K562 (cell line): ENCODE results near the gene C19orf67. TPM values are rescaled to one million over a fixed set of nuclear protein-coding genes. Genes with fewer than 3 reads are reported as not detected.

ENCODE experiments used
- MGA ChIP-seq: fragments of 450-650 bp; IDR thresholded peaks from 2 replicates; pipeline ENCODE4 v1.6.1; 2016; ENCODE audit warnings: mild to moderate bottlenecking, moderate library complexity
- NELFE ChIP-seq: IDR thresholded peaks from 2 replicates; pipeline ENCODE4 v1.6.1; 2011; ENCODE audit warnings: mild to moderate bottlenecking; ENCODE audit not compliant: insufficient read depth, insufficient read length
- REST ChIP-seq, 2 experiments: fragments of 450-650 bp; formaldehyde crosslinking in 1 of 2; IDR thresholded peaks; 2 replicates each; pipeline versions ENCODE4 v1.4.0 to v1.6.1; 2014 to 2020; ENCODE audit warnings: mild to moderate bottlenecking in 2 of 2, borderline replicate concordance in 1 of 2, low read depth in 1 of 2
- ZC3H4 ChIP-seq: sonication (generic); formaldehyde crosslinking; IDR thresholded peaks from 2 replicates; pipeline ENCODE4 v1.9.0; 2021; ENCODE audit warnings: missing genetic modification reagents, borderline replicate concordance
- polyA plus RNA-seq, 8 experiments: library from polyadenylated mRNA; depleted of rRNA in 4 of 8; stranded (reverse) in 5 of 8; unstranded in 3 of 8; fragments of >200 nt; fragmentation: Nextera tagmentation in 2 of 8; fragmentation: Illumina TruSeq in 1 of 8; extraction: Ambion mirVana in 2 of 8; extraction: Trizol in 1 of 8; gene quantifications; 2 replicates each; pipeline versions ENCODE4 v1.2.1 to v1.2.3, GENCODE V29; 2011 to 2014; ENCODE audit warnings: inconsistent platforms in 1 of 8, missing spikeins in 1 of 8
- total RNA-seq, 7 experiments: library from RNA; depleted of rRNA in 6 of 7; stranded (reverse); fragments of >200 nt in 6 of 7; fragmentation: Illumina TruSeq in 2 of 7; extraction: Trizol in 2 of 7; gene quantifications; 2 replicates each; pipeline versions ENCODE4 v1.2.1 to v1.2.3, GENCODE V29; 2011 to 2021; ENCODE audit warnings: low replicate concordance in 1 of 7

C19orf67 gene
- total and polyA plus RNA-seq, 9 of the 15 experiments (the other 6 are each of a cell fraction or from before 2014, with no cell fraction given), result 0.29 to 1.8 (median 0.51) TPM; not detected in 3

DNA sequence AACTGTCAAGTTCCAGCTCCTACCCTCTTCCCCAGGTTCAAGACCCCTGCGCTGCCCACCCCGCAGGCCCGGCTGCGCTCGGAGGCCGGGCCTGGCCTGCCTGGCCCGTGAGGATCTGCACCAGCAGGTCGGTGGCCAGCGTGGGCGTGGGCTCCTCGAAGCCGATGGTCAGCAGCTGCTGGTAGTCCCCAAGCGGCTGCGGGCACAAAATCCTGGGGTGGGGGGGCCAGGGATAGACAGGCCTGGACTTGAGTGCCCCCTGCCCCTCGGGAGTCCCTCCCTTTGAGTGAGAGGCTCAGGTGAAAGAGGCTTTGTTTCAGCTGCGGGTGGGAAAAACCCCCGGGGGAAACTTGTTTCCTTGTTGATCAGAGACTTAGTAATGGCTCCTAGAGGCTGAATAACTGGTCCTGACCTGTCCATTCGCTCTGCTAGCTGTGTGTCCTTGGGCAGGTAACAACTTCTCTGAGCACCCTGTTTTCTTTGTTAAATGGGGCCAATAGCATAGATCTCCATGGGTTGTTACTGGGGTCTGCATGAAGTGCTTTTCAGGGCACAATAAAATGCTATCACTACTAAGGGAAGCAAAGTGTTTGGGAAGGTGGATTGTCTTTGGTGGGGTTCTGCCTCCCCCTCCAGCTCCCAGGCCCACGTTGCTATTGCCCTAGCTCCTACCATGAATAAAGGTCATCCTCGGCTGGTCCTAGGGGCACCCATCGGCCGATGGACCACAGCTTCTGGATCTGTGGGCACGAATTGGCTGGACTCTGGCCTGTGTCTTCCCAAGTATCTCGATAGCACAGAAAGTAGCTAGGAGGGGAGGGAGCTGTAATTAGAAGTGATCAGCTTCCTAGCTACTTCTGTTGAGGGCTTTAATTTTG is 3.5 kb downstream of the C19orf67 start (continued):
- TF ChIP-seq REST (IDR thresholded peaks at IDR 0.05; ENCODE audit: borderline replicate concordance), result peak; percentile 13; the same call in 1 of the 2 replicates
- TF ChIP-seq REST (CRISPR knock-in tag; IDR thresholded peaks at IDR 0.05; ENCODE audit: low read depth), result no peak
- TF ChIP-seq NELFE, result no peak
- TF ChIP-seq ZC3H4 (CRISPR knock-in tag), result 0 out of 2 replicates have a peak, but pooled peaks have one; percentile 49
- TF ChIP-seq MGA, result peak; percentile 24; the same call in 1 of the 2 replicates
